HCT116 (cell line): ENCODE measurements around the gene FAR2. TPM values are rescaled to one million over a fixed set of nuclear protein-coding genes. Genes with fewer than 3 reads are reported as not detected.
A peak's percentile ranks its signal among the peaks of the same experiment; 100 is the strongest.

Experiments used
- ATAC-seq: fragments of 200-7000 bp; cut with Tn5 transposase; 2 replicates; pipeline ENCODE4 v1.9.1; 2020; ENCODE audit warnings: mild to moderate bottlenecking, moderate library complexity
- BruUV-seq: library from RNA; stranded (reverse); fragments of 400-500 nt; replicated peaks from 2 replicates; lab custom pipeline; 2021; lab: Mats Ljungman, UMichigan
- CTCF ChIA-PET: fragments of 300-600 bp; sonication (Branson Sonifier 250); formaldehyde crosslinking; loops from one replicate; lab custom pipeline; 2021; ENCODE audit warnings: antibody characterized with exemption; lab: Charles Lee
- POLR2A ChIA-PET: fragments of 300-600, 350-600 bp; sonication (Branson Sonifier 250); formaldehyde crosslinking; loops from one replicate; lab custom pipeline; 2021; ENCODE audit warnings: antibody characterized with exemption; lab: Charles Lee
- RAD21 ChIA-PET, 2 experiments: fragments of 300-600 bp; sonication (Branson Sonifier 250); formaldehyde crosslinking; loops; one replicate each; lab custom pipeline; 2023; ENCODE audit warnings: low total read pairs in 2 of 2; ENCODE audit not compliant: uncharacterized antibody in 2 of 2, unreplicated experiment in 2 of 2, low non-redundant PET in 1 of 2; lab: Charles Lee
- DNase-seq: peaks from one replicate; pipeline ENCODE4 v3.0.0-alpha.2; 2010; ENCODE audit warnings: low read depth, low spot score
- H2AFZ ChIP-seq: fragments of 200-600 bp; shearing (Covaris generic), sonication (generic); 2 replicates; pipeline ENCODE4 v1.6.1; 2017; ENCODE audit warnings: low read depth, mixed run types, mixed read lengths, antibody characterized with exemption, low read length; ENCODE audit not compliant: poor library complexity, severe bottlenecking
- H3K27ac ChIP-seq: 2 replicates; pipeline ENCODE4 v1.5.1; 2012; ENCODE audit warnings: low read depth, low read length
- H3K27me3 ChIP-seq: fragments of 200-600 bp; sonication (generic); 2 replicates; pipeline ENCODE4 v1.6.1; 2016; ENCODE audit warnings: mixed run types, low read length, mixed read lengths; ENCODE audit not compliant: insufficient read depth
- H3K36me3 ChIP-seq, 2 experiments: fragments of 200-500 bp in 1 of 2; fragments of 200-600 bp in 1 of 2; sonication (Bioruptor generic) in 1 of 2; sonication (generic) in 1 of 2; 2 replicates each; pipeline versions ENCODE4 v1.5.1 to v1.6.1; 2014 to 2016; ENCODE audit warnings: low read length in 2 of 2, inconsistent platforms in 1 of 2, mixed read lengths in 1 of 2, mixed run types in 1 of 2; ENCODE audit not compliant: insufficient read depth in 2 of 2, control insufficient read depth in 1 of 2
- H3K4me1 ChIP-seq, 2 experiments: fragments of 200-600 bp in 1 of 2; sonication (generic) in 1 of 2; 2 replicates each; pipeline versions ENCODE4 v1.5.1 to v1.6.1; 2012 to 2017; ENCODE audit warnings: low read length in 2 of 2, inconsistent platforms in 1 of 2, mild to moderate bottlenecking in 1 of 2, mixed read lengths in 1 of 2, mixed run types in 1 of 2, moderate library complexity in 1 of 2; ENCODE audit not compliant: insufficient read depth in 2 of 2, control insufficient read depth in 1 of 2
- H3K4me2 ChIP-seq: fragments of 200-600 bp; sonication (generic); 2 replicates; pipeline ENCODE4 v1.6.1; 2017; ENCODE audit warnings: mixed run types, low read length, mixed read lengths
- H3K4me3 ChIP-seq, 2 experiments: fragments of 200-600 bp in 1 of 2; sonication (generic) in 1 of 2; replicated peaks in 1 of 2; 2 replicates each; pipeline ENCODE4 v1.5.1; 2011 to 2016; ENCODE audit warnings: low read length in 2 of 2, control low read depth in 1 of 2, low read depth in 1 of 2, mild to moderate bottlenecking in 1 of 2, mixed read lengths in 1 of 2, mixed run types in 1 of 2
- H3K79me2 ChIP-seq: fragments of 200-600 bp; sonication (generic); 2 replicates; pipeline ENCODE4 v1.6.1; 2017; ENCODE audit warnings: mild to moderate bottlenecking, mixed run types, low read length, moderate library complexity, mixed read lengths; ENCODE audit not compliant: insufficient read depth
- H3K9ac ChIP-seq: fragments of 200-600 bp; sonication (generic); 2 replicates; pipeline ENCODE4 v1.6.1; 2016; ENCODE audit warnings: low read length, mixed read lengths
- H3K9me2 ChIP-seq: fragments of 200-600 bp; sonication (generic), shearing (Covaris generic); 2 replicates; pipeline ENCODE4 v1.6.1; 2017; ENCODE audit warnings: mixed run types, mild to moderate bottlenecking, moderate library complexity; ENCODE audit not compliant: insufficient read depth
- H3K9me3 ChIP-seq, 2 experiments: fragments of 200-500 bp in 1 of 2; fragments of 200-600 bp in 1 of 2; sonication (Bioruptor generic) in 1 of 2; sonication (generic) in 1 of 2; 2 replicates each; pipeline ENCODE4 v1.6.1; 2014 to 2017; ENCODE audit warnings: low read length in 2 of 2, mixed read lengths in 2 of 2, inconsistent platforms in 1 of 2, low read depth in 1 of 2, mild to moderate bottlenecking in 1 of 2, mixed run types in 1 of 2, moderate library complexity in 1 of 2; ENCODE audit not compliant: control insufficient read depth in 1 of 2, insufficient read depth in 1 of 2
- H4K20me1 ChIP-seq: fragments of 200-600 bp; sonication (generic), shearing (Covaris generic); 2 replicates; pipeline ENCODE4 v1.6.1; 2017; ENCODE audit warnings: mixed run types, mild to moderate bottlenecking, moderate library complexity; ENCODE audit not compliant: insufficient read depth
- CBX3 ChIP-seq: IDR thresholded peaks from 2 replicates; pipeline ENCODE4 v1.6.1; 2012; ENCODE audit warnings: low read depth
- CEBPB ChIP-seq: IDR thresholded peaks from 2 replicates; pipeline ENCODE4 v1.6.1; 2012; ENCODE audit warnings: low read depth
- CTCF ChIP-seq, 3 experiments: fragments of 200-600 bp in 1 of 3; sonication (generic) in 1 of 3; IDR thresholded peaks in 2 of 3; conservative IDR thresholded peaks in 1 of 3; 2 replicates each; pipeline ENCODE4 v1.5.1; 2012 to 2017; ENCODE audit warnings: low read depth in 2 of 3, low read length in 2 of 3, antibody characterized with exemption in 1 of 3, borderline replicate concordance in 1 of 3, control low read depth in 1 of 3, mild to moderate bottlenecking in 1 of 3, mixed read lengths in 1 of 3, mixed run types in 1 of 3, moderate library complexity in 1 of 3; ENCODE audit not compliant: insufficient read depth in 1 of 3
- EGR1 ChIP-seq: IDR thresholded peaks from 2 replicates; pipeline ENCODE4 v1.6.1; 2012; ENCODE audit warnings: low read depth
- EZH2 ChIP-seq: fragments of 200-600 bp; sonication (generic); IDR thresholded peaks from 2 replicates; pipeline ENCODE4 v1.6.1; 2017; ENCODE audit warnings: antibody characterized with exemption, mixed run types
- FOSL1 ChIP-seq: IDR thresholded peaks from 2 replicates; pipeline ENCODE4 v1.6.1; 2012; ENCODE audit warnings: low read depth
- JUND ChIP-seq: IDR thresholded peaks from 2 replicates; pipeline ENCODE4 v1.6.1; 2012
- REST ChIP-seq: IDR thresholded peaks from 2 replicates; pipeline ENCODE4 v1.6.1; 2012; ENCODE audit warnings: low read depth
- SP1 ChIP-seq: IDR thresholded peaks from 2 replicates; pipeline ENCODE4 v1.6.1; 2012; ENCODE audit warnings: low read depth
- SRF ChIP-seq: IDR thresholded peaks from 2 replicates; pipeline ENCODE4 v1.6.1; 2012; ENCODE audit warnings: low read depth
- YY1 ChIP-seq: IDR thresholded peaks from 2 replicates; pipeline ENCODE4 v1.6.1; 2011; ENCODE audit warnings: low read length, low read depth, moderate library complexity, mild to moderate bottlenecking; ENCODE audit not compliant: insufficient replicate concordance; ENCODE audit errors: extremely low read depth
- ZBTB33 ChIP-seq: IDR thresholded peaks from 2 replicates; pipeline ENCODE4 v1.6.1; 2011; ENCODE audit warnings: mild to moderate bottlenecking, low read length, moderate library complexity; ENCODE audit not compliant: insufficient replicate concordance; ENCODE audit errors: extremely low read depth
- ZFX ChIP-seq: fragments of 450-650 bp; IDR thresholded peaks from 2 replicates; pipeline ENCODE4 v1.6.1; 2017
- intact Hi-C: fragments of 100-400 bp; cut with micrococcal nuclease; formaldehyde crosslinking; loops from 2 replicates; pipeline ENCODE4 v1.10.0; 2022
- total RNA-seq: library from RNA; stranded (reverse); gene quantifications from one replicate; pipeline ENCODE4 v1.2.1, GENCODE V29; 2021; ENCODE audit not compliant: unreplicated experiment

Gene FAR2
- total RNA-seq, 1 experiment from 2014 or later, result 9.7 TPM

GRCh38 chr12:29148596-29148910 lies 525 bp upstream of the FAR2 start:
- H3K79me2 ChIP-seq, result no peaks in the 10 kb centered on the region
- H3K4me3 ChIP-seq, result peak overlapping the region; percentile 62 to 80
- H3K27ac ChIP-seq, result peak overlapping the region; percentile 44; the same call in 1 of the 2 replicates
- H3K4me1 ChIP-seq, result peaks cover 7 to 22% of the 10 kb centered on the region in 2 experiments
- peak overlapping the region; percentile 91 for H3K4me2 ChIP-seq
- H3K36me3 ChIP-seq, result no peaks in the 10 kb centered on the region
- POLR2A ChIA-PET, result no interaction called here
- peak overlapping the region; percentile 74 for H2AFZ ChIP-seq
- RAD21 ChIA-PET, result no interaction called here
- H3K9ac ChIP-seq, result peak overlapping the region; percentile 78
- intact Hi-C loops, result no loop called here
- H4K20me1 ChIP-seq, result no peaks in the 10 kb centered on the region
- TSS peak; percentile 81 for BruUV-seq
- H3K9me2 ChIP-seq, result no peaks in the 10 kb centered on the region
- DNase-seq (no peak), ATAC-seq (peak; percentile 70)
- no peaks in the 10 kb centered on the region for H3K27me3 ChIP-seq
- 0 out of 6 replicates have a peak, but pooled peaks of 1 of the 3 experiments have one; percentile 6 for TF ChIP-seq CTCF (IDR thresholded peaks at IDR 0.05 in 2 of 3, conservative IDR thresholded peaks at IDR 0.05 in 1 of 3; ENCODE audit: borderline replicate concordance in 1 of 3, insufficient read depth in 1 of 3, low read depth in 2 of 3, low read length in 2 of 3)
- TF ChIP-seq SP1, result no peak
- no peaks in the 10 kb centered on the region for H3K9me3 ChIP-seq
- CTCF ChIA-PET, result no interaction called here

GRCh38 chr12:29149691-29150281 lies 708 bp downstream of the FAR2 start:
- ChIA-PET CTCF (no interaction called here), POLR2A (no interaction called here), RAD21 (no interaction called here)
- Histone ChIP-seq H4K20me1 (no peaks in the 10 kb centered on the region), H3K27me3 (no peaks in the 10 kb centered on the region), H3K4me1 (peaks cover 7 to 22% of the 10 kb centered on the region in 2 experiments), H2AFZ (no peak overlapping the region), H3K36me3 (no peaks in the 10 kb centered on the region), H3K9me2 (no peaks in the 10 kb centered on the region), H3K4me2 (peak overlapping the region; percentile 91), H3K9me3 (no peaks in the 10 kb centered on the region), H3K27ac (peak overlapping the region; percentile 44; the same call in 1 of the 2 replicates), H3K4me3 (peak overlapping the region; percentile 62 to 80), H3K9ac (peak overlapping the region; percentile 78), H3K79me2 (no peaks in the 10 kb centered on the region)
- BruUV-seq, result no TSS peak
- ATAC-seq (peak; percentile 4; the same call in 1 of the 2 replicates), DNase-seq (no peak)
- intact Hi-C loops, result no loop called here
- TF ChIP-seq JUND, result no peak
- no peak for TF ChIP-seq SP1
- no peak for TF ChIP-seq REST
- no peak for TF ChIP-seq SRF
- TF ChIP-seq ZFX, result no peak
- no peak for TF ChIP-seq CBX3
- no peak for TF ChIP-seq CEBPB
- TF ChIP-seq EGR1, result no peak
- no peak for TF ChIP-seq FOSL1
- no peak for TF ChIP-seq ZBTB33
- TF ChIP-seq YY1, result no peak
- no peak for TF ChIP-seq EZH2
